Measurements from ENCODE around the gene TLR7. TPM values are rescaled to one million over a fixed set of nuclear protein-coding genes. Genes with fewer than 3 reads are reported as not detected.

Gene TLR7
- total and polyA plus RNA-seq, 3 donors from 2014 or later = 0.08 to 1.3 (median 0.31) TPM

DNA sequence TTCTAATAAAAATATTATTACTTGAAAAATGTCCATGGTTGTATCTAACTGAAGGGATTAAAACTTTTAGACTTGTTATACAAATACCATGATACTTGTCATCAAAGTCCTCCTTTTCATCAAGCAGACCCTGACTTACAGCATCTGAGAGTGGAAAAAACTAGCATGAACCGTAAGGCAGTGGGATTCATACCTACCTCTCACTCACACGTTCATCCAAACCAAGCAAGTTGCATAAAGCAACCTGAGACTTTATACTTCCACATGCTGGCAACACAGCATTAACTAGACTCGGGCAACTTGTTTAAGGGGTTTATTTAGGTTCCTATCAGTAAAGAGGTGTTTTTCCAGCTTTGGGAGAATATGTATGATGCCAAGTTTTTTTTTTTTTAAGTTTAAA is 22.6 kb upstream of the TLR7 start:
- TF ChIP-seq CTCF (IDR thresholded peaks at IDR 0.05) (no peak), POLR2A (IDR thresholded peaks at IDR 0.05) (no peak)

GRCh38 chrX:12865359-12865758 is 1.5 kb upstream of the TLR7 start:
- intact Hi-C loops (cut with DNase I; ENCODE audit: low total_unique reads) = no loop called here
- no peaks in the 10 kb centered on the region for H3K9me3 ChIP-seq
- WGBS, 2 donors = 77 to 78% methylated on average over 7 of the region's 7 CpGs
- H3K4me1 ChIP-seq = no peaks in the 10 kb centered on the region
- no peak overlapping the region for H3K4me3 ChIP-seq
- TF ChIP-seq CTCF (IDR thresholded peaks at IDR 0.05) (no peak), POLR2A (IDR thresholded peaks at IDR 0.05) (no peak)
- no peak overlapping the region for H3K27ac ChIP-seq
- DNase-seq = no peak
- H3K27me3 ChIP-seq = no peaks in the 10 kb centered on the region
- no peaks in the 10 kb centered on the region for H3K36me3 ChIP-seq (ENCODE audit: low read depth, missing control alignments)

More for the DNA sequence above, 22.6 kb upstream of the TLR7 start:
- intact Hi-C loops (cut with DNase I; ENCODE audit: low total_unique reads) = no loop called here
- WGBS, 2 donors = 54 to 83% methylated on average over 2 to 3 of the region's 3 CpGs
- H3K4me1 ChIP-seq = no peaks in the 10 kb centered on the region
- no peaks in the 10 kb centered on the region for H3K27me3 ChIP-seq
- H3K27ac ChIP-seq = no peak overlapping the region
- DNase-seq = no peak
- H3K9me3 ChIP-seq = no peaks in the 10 kb centered on the region
- H3K36me3 ChIP-seq (ENCODE audit: low read depth, missing control alignments) = no peaks in the 10 kb centered on the region
- no peak overlapping the region for H3K4me3 ChIP-seq

GRCh38 chrX:12867685-12868084 is 813 bp downstream of the TLR7 start:
- no peaks in the 10 kb centered on the region for H3K36me3 ChIP-seq (ENCODE audit: low read depth, missing control alignments)
- DNase-seq = no peak
- H3K4me3 ChIP-seq = no peak overlapping the region
- intact Hi-C loops (cut with DNase I; ENCODE audit: low total_unique reads) = no loop called here
- H3K4me1 ChIP-seq = no peaks in the 10 kb centered on the region
- WGBS, 2 donors = 51 to 54% methylated on average over 4 of the region's 4 CpGs
- H3K27ac ChIP-seq = no peak overlapping the region
- no peaks in the 10 kb centered on the region for H3K9me3 ChIP-seq
- TF ChIP-seq POLR2A (IDR thresholded peaks at IDR 0.05) = no peak
- no peak for TF ChIP-seq CTCF (IDR thresholded peaks at IDR 0.05)
- no peaks in the 10 kb centered on the region for H3K27me3 ChIP-seq

- H3K4me3 ChIP-seq = no peak overlapping the region
- 91% methylated on average over 4 of the region's 4 CpGs for WGBS, 2 donors
- no peaks in the 10 kb centered on the region for H3K9me3 ChIP-seq
- TF ChIP-seq CTCF (IDR thresholded peaks at IDR 0.05) = no peak
- no peak for TF ChIP-seq POLR2A (IDR thresholded peaks at IDR 0.05)
- H3K36me3 ChIP-seq (ENCODE audit: low read depth, missing control alignments) = no peaks in the 10 kb centered on the region
- H3K27ac ChIP-seq = no peak overlapping the region
- no peak for DNase-seq
- no peaks in the 10 kb centered on the region for H3K4me1 ChIP-seq
- no peaks in the 10 kb centered on the region for H3K27me3 ChIP-seq
- intact Hi-C loops (cut with DNase I; ENCODE audit: low total_unique reads) = no loop called here
Measured at GRCh38 chrX:12868747-12869146, 1.9 kb downstream of the TLR7 start.

DNA sequence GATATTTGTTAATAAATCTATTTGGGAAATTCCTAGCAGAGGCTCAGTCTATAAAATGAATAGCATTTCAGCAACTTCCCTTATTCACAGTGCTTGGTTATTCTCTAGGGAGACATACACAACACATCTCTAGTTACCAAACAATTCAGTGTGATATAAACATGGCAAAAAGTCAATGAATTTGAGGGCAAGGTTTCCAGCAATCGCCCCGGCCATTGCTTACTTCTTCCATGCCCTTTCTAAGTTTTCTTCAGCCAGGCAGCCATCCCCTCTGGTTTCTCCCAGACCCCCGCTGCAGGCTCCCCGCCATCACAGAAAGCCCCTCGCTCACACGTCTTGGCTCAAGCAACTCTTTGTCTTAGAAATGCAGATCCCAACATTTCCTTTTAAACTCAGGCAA is 4.4 kb downstream of the TLR7 start:
- Histone ChIP-seq H3K36me3 (ENCODE audit: low read depth, missing control alignments) (no peaks in the 10 kb centered on the region), H3K27ac (no peak overlapping the region), H3K4me1 (no peaks in the 10 kb centered on the region), H3K4me3 (no peak overlapping the region), H3K27me3 (no peaks in the 10 kb centered on the region), H3K9me3 (no peaks in the 10 kb centered on the region)
- TF ChIP-seq CTCF (IDR thresholded peaks at IDR 0.05) = no peak
- no peak for TF ChIP-seq POLR2A (IDR thresholded peaks at IDR 0.05)
- WGBS, 2 donors = 58 to 78% methylated on average over 2 to 6 of the region's 6 CpGs
- intact Hi-C loops (cut with DNase I; ENCODE audit: low total_unique reads) = no loop called here
- DNase-seq = no peak
